Endometrium (tissue), 2 donors: Measurements from ENCODE around the gene MIP.
"Not testable (repeated sequence)": the region's sequence is repeated elsewhere in the genome, so short reads cannot be mapped to it uniquely, and the experiment has no call there.

Source experiments
- FAIRE-seq: peaks from 2 replicates; lab custom pipeline; 2012; peaks lifted over from hg19 to GRCh38; lab: Jason Lieb, UNC
- donor health status: control.
- donor health status: control.

Gene MIP

DNA sequence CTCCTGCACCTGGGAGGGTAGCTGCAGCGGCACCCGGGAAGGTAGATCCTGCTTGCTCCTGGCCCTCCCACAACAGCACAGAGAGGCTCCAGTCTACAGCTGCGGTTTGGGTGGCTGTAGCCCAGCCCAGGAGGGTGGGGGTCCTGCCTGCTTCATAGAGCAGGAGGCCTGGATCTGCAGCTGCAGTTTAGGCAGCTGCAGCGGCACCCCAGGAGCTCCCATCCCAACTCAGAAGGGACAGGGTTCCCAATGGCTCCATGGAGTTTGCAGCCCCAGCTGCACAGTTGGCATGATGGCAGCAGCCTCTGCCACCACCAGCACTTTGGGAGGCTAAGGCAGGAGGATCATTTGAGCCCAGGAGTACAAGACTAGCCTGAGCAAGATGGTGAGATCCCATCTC is 43.7 kb downstream of the MIP start:
- no peak for FAIRE-seq

DNA sequence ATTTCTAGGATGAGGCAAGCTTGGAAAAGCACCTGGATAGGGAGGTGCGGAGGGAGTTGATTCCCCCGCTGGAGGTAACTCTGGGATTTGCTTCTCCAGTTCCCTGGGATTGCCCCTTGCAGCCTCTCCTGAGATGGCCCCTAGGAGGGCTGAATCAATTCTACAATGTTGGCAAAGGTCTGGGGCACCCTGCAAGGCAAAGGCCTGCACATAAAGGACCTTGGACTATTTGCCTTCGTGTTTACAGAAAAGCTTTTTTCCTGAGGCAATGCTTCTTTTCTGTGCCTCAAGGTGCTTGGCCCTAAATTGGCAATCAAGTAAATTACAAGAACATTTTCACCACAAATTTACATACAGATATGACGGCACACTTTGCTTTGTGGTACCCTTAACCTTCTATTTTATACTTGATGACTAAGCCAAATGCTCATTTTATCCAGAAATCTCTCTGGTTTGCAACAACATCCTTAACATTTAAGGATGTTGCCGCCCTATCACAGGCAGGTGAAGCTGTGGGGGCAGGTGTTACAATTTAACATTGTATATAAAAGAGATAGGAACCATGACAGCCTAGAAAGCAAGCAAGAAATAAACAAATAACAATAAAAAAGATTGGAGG is 45.5 kb downstream of the MIP start:
- FAIRE-seq = no peak

DNA sequence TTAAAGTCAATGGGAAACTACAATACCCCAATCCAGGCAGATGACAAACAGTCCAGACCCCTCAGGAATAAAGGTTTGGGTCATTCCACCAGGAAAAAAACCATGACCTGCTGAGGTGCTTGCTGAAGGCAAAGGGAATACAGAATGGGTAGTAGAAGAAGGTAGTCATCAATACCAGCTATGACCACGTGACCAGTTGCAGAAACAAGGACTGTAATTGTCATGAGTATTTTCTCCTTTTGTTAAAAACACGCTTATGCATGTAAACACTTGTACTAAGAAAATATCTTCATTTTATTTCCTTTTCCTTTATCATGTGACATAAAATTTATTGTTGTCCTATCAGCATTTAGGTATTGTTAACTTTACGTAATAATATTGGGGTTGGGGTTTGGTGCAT is 50.2 kb downstream of the MIP start:
- FAIRE-seq = not testable (repeated sequence)

DNA sequence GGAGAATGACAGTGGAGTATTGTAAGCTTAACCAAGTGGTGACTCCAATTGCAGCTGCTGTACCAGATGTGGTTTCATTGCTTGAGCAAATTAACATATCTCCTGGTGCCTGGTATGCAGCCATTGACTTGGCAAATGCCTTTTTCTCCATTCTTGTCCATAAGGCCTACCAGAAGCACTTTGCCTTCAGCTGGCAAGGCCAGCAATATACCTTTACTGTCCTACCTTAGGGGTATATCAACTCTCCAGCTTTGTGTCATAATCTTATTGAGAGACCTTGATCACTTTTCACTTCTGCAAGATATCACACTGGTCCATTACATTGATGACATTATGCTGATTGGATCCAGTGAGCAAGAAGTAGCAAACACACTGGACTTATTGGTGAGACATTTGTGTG is 52.8 kb downstream of the MIP start:
- FAIRE-seq = not testable (repeated sequence)

DNA sequence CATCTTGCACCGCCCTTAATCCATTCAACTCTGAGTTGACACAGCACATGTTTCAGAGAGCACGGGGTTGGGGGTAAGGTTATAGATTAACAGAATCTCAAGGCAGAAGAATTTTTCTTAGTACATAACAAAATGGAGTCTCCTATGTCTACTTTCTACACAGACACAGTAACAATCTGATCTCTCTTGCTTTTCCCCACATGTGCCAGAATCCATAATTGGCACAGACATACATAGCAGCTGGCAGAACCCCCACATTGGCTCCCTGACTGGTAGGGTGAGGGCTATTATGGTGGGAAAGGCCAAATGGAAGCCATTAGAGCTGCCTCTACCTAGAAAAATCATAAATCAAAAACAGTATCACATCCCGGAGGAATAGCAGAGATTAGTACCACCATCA is 53.3 kb downstream of the MIP start:
- FAIRE-seq = not testable (repeated sequence)
